Endothelial cell of umbilical vein (primary cell): ENCODE measurements around the gene SLC25A2. TPM values are rescaled to one million over a fixed set of nuclear protein-coding genes. Genes with fewer than 3 reads are reported as not detected.

Experiments
- BruUV-seq: library from RNA; stranded (reverse); fragments of 400-500 nt; replicated peaks from 2 replicates; lab custom pipeline; 2021; lab: Mats Ljungman, UMichigan
- CTCF ChIA-PET: fragments of 300-600, 350-600 bp; sonication (Branson Sonifier 250); formaldehyde crosslinking; loops from one replicate; lab custom pipeline; 2021; ENCODE audit warnings: antibody characterized with exemption, inconsistent platforms; lab: Charles Lee
- POLR2A ChIA-PET: fragments of 300-600, 350-600 bp; sonication (Branson Sonifier 250); formaldehyde crosslinking; loops from one replicate; lab custom pipeline; 2021; ENCODE audit warnings: antibody characterized with exemption, inconsistent platforms; lab: Charles Lee
- DNase-seq: peaks from one replicate; pipeline ENCODE4 v3.0.0-alpha.2; 2011; ENCODE audit warnings: low read depth, low spot score
- FAIRE-seq: peaks from 2 replicates; lab custom pipeline; 2011; peaks lifted over from hg19 to GRCh38; lab: Jason Lieb, UNC
- H2AFZ ChIP-seq: 2 replicates; pipeline ENCODE4 v1.6.0; 2012; ENCODE audit warnings: low read depth, low read length, control low read depth, inconsistent platforms
- H3K27ac ChIP-seq: 2 replicates; pipeline ENCODE4 v1.5.1; 2011; ENCODE audit warnings: low read depth, mild to moderate bottlenecking, control low read depth, low read length, moderate library complexity; ENCODE audit not compliant: insufficient read depth
- H3K27me3 ChIP-seq, 2 experiments: 2 replicates each; pipeline versions ENCODE4 v1.6.0 to v1.6.1; 2011; ENCODE audit warnings: low read length in 2 of 2, mixed read lengths in 1 of 2; ENCODE audit not compliant: control insufficient read depth in 2 of 2, insufficient read depth in 2 of 2
- H3K36me3 ChIP-seq, 2 experiments: 2 replicates in 1 of 2; 3 replicates in 1 of 2; pipeline ENCODE4 v1.5.1; 2011; ENCODE audit warnings: low read length in 2 of 2, mild to moderate bottlenecking in 1 of 2, moderate library complexity in 1 of 2; ENCODE audit not compliant: control insufficient read depth in 2 of 2, insufficient read depth in 2 of 2; ENCODE audit errors: extremely low read depth in 1 of 2
- H3K4me1 ChIP-seq: 3 replicates; pipeline ENCODE4 v1.5.1; 2011; ENCODE audit warnings: mild to moderate bottlenecking, low read length; ENCODE audit not compliant: control insufficient read depth, insufficient read depth; ENCODE audit errors: extremely low read depth
- H3K4me2 ChIP-seq: 2 replicates; pipeline ENCODE4 v1.6.1; 2011; ENCODE audit warnings: low read length, control low read depth, mixed read lengths; ENCODE audit not compliant: insufficient read depth
- H3K4me3 ChIP-seq, 3 experiments: fragments of 200-600 bp in 1 of 3; sonication (generic), shearing (Covaris generic) in 1 of 3; replicated peaks in 1 of 3; 2 replicates each; pipeline ENCODE4 v1.5.1; 2011 to 2016; ENCODE audit warnings: control low read depth in 3 of 3, low read length in 3 of 3, mild to moderate bottlenecking in 2 of 3, inconsistent platforms in 1 of 3, low read depth in 1 of 3, moderate library complexity in 1 of 3; ENCODE audit not compliant: insufficient read depth in 1 of 3
- H3K79me2 ChIP-seq: 2 replicates; pipeline ENCODE4 v1.6.0; 2012; ENCODE audit warnings: low read length, inconsistent platforms; ENCODE audit not compliant: control insufficient read depth, insufficient read depth
- H3K9ac ChIP-seq: replicated peaks from 2 replicates; pipeline ENCODE3; 2011; ENCODE audit warnings: low read length, control low read depth; ENCODE audit not compliant: insufficient read depth; ENCODE audit errors: extremely low read depth
- H3K9me1 ChIP-seq: replicated peaks from 3 replicates; pipeline ENCODE4 v1.6.0; 2011; ENCODE audit warnings: mild to moderate bottlenecking, low read length; ENCODE audit not compliant: control insufficient read depth, insufficient read depth; ENCODE audit errors: extremely low read depth
- H3K9me3 ChIP-seq: replicated peaks from 2 replicates; pipeline ENCODE4 v1.5.1; 2012; ENCODE audit warnings: low read length, inconsistent platforms; ENCODE audit not compliant: control insufficient read depth, insufficient read depth
- H4K20me1 ChIP-seq: replicated peaks from 2 replicates; pipeline ENCODE3; 2011; ENCODE audit warnings: mild to moderate bottlenecking, low read length; ENCODE audit not compliant: control insufficient read depth, insufficient read depth; ENCODE audit errors: extremely low read depth
- EZH2 ChIP-seq: IDR thresholded peaks from 2 replicates; pipeline ENCODE4 v1.6.1; 2012; ENCODE audit warnings: borderline replicate concordance, low read depth, mild to moderate bottlenecking, moderate library complexity, low read length, inconsistent platforms; ENCODE audit not compliant: severe bottlenecking
- FOS ChIP-seq: IDR thresholded peaks from 2 replicates; pipeline ENCODE4 v1.6.1; 2011; ENCODE audit warnings: mild to moderate bottlenecking, low read length, moderate library complexity, borderline replicate concordance; ENCODE audit not compliant: insufficient read depth
- GATA2 ChIP-seq: IDR thresholded peaks from 2 replicates; pipeline ENCODE4 v1.7.0; 2011; ENCODE audit warnings: low read depth, mild to moderate bottlenecking, moderate library complexity, mixed read lengths, low read length; ENCODE audit not compliant: insufficient read length, insufficient read depth
- JUN ChIP-seq: IDR thresholded peaks from 2 replicates; pipeline ENCODE4 v1.6.1; 2011; ENCODE audit warnings: borderline replicate concordance, low read depth; ENCODE audit not compliant: insufficient read length, insufficient read depth
- MYC ChIP-seq: IDR thresholded peaks from one replicate; pipeline ENCODE4 v1.6.1; 2011; ENCODE audit warnings: mild to moderate bottlenecking, low read depth, low read length
- POLR2A ChIP-seq: IDR thresholded peaks from 2 replicates; pipeline ENCODE4 v1.6.1; 2012; ENCODE audit warnings: low read depth, mild to moderate bottlenecking, control low read depth, low read length
- POLR2AphosphoS5 ChIP-seq: IDR thresholded peaks from 2 replicates; pipeline ENCODE4 v1.6.1; 2012; ENCODE audit warnings: low read depth, mild to moderate bottlenecking, control low read depth, low read length, moderate library complexity; ENCODE audit not compliant: insufficient read depth
- dilution Hi-C: fragments of 300-500 bp; cut with MboI; formaldehyde crosslinking; loops from one replicate; pipeline ENCODE4 v1.15.0; 2019; ENCODE audit warnings: low sequenced_read_pairs; ENCODE audit not compliant: extremely low pct_ligation_motif_present
- intact Hi-C: fragments of 100-400 bp; cut with micrococcal nuclease; formaldehyde crosslinking; loops from one replicate; pipeline ENCODE4 v1.10.0; 2022
- polyA plus RNA-seq, 4 experiments: library from polyadenylated mRNA; depleted of rRNA in 3 of 4; stranded (reverse) in 3 of 4; unstranded in 1 of 4; fragments of >200 nt; gene quantifications; 2 replicates each; pipeline versions ENCODE4 v1.2.1 to v1.2.3, GENCODE V29; 2011 to 2012; ENCODE audit warnings: missing spikeins in 1 of 4
- total RNA-seq: library from RNA; stranded (reverse); gene quantifications from 2 replicates; pipeline ENCODE4 v1.2.3, GENCODE V29; 2021
- TF ChIP-seq, protein P1 (sequence below): IDR thresholded peaks from 2 replicates; pipeline ENCODE4 v1.6.1; 2011; ENCODE audit not compliant: insufficient read depth, insufficient read length
- TF ChIP-seq, protein P2 (sequence below), 2 donors: IDR thresholded peaks; 1 replicate in 1 of 2; 2 replicates in 1 of 2; pipeline ENCODE4 v1.5.1; 2011; ENCODE audit warnings: low read length in 2 of 2, mild to moderate bottlenecking in 2 of 2, moderate library complexity in 2 of 2, control low read depth in 1 of 2, inconsistent platforms in 1 of 2, low read depth in 1 of 2; ENCODE audit not compliant: insufficient read depth in 1 of 2; ENCODE audit errors: extremely low read depth in 1 of 2

The SLC25A2 gene
- total and polyA plus RNA-seq, 2 donors (not counting 3 experiments of a cell fraction or from before 2014, with no cell fraction given), result 0.46 TPM; not detected in 1

DNA sequence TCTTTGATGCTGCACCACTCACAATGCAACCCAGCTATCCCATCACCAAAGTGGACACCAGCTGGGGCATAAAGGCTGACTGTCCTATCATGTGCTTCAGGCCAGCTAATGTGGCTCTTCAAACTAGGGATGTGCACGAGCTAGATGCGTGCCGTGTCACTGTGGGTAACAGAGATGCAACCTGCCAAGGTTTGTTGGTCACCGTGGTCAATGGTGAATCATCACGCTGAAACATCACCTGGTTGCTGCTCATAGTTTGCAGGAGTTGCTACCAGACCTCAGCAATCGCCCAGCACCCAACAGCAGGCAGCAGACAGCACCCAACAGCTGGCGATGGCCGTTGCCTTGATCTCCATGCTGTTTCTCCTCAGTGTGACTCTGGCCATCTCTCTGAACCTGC is 24.4 kb upstream of the SLC25A2 start:
- intact Hi-C loops (no loop called here), dilution Hi-C loops (no loop called here)
- Histone ChIP-seq H3K9me3 (no peaks in the 10 kb centered on the region), H3K27me3 (peaks cover 20 to 44% of the 10 kb centered on the region in 2 experiments), H3K4me1 (no peaks in the 10 kb centered on the region), H3K9me1 (no peaks in the 10 kb centered on the region), H4K20me1 (no peaks in the 10 kb centered on the region), H3K36me3 (no peaks in the 10 kb centered on the region), H3K79me2 (no peaks in the 10 kb centered on the region), H3K4me2 (no peak overlapping the region), H2AFZ (no peak overlapping the region), H3K9ac (no peak overlapping the region), H3K4me3 (no peak overlapping the region), H3K27ac (no peak overlapping the region)
- POLR2A ChIA-PET, result no interaction called here
- CTCF ChIA-PET, result interaction anchor here (1.0 to 3.4 kb wide), 8 partner anchors 9 to 239 kb away, joined by 3 to 33 read pairs (median 5); partner anchors contain the start of genes PCDHGA2, PCDHGA3 and PCDHGB3
- FAIRE-seq (no peak), DNase-seq (no peak)
- BruUV-seq, result no TSS peak
- TF ChIP-seq FOS, result no peak
- TF ChIP-seq POLR2AphosphoS5, result no peak
- no peak for TF ChIP-seq MYC
- no peak for TF ChIP-seq POLR2A
- TF ChIP-seq, protein P1, sequence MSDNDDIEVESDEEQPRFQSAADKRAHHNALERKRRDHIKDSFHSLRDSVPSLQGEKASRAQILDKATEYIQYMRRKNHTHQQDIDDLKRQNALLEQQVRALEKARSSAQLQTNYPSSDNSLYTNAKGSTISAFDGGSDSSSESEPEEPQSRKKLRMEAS, result no peak
- no peak for TF ChIP-seq JUN
- no peak for TF ChIP-seq EZH2
- TF ChIP-seq GATA2, result no peak
- TF ChIP-seq, protein P2, sequence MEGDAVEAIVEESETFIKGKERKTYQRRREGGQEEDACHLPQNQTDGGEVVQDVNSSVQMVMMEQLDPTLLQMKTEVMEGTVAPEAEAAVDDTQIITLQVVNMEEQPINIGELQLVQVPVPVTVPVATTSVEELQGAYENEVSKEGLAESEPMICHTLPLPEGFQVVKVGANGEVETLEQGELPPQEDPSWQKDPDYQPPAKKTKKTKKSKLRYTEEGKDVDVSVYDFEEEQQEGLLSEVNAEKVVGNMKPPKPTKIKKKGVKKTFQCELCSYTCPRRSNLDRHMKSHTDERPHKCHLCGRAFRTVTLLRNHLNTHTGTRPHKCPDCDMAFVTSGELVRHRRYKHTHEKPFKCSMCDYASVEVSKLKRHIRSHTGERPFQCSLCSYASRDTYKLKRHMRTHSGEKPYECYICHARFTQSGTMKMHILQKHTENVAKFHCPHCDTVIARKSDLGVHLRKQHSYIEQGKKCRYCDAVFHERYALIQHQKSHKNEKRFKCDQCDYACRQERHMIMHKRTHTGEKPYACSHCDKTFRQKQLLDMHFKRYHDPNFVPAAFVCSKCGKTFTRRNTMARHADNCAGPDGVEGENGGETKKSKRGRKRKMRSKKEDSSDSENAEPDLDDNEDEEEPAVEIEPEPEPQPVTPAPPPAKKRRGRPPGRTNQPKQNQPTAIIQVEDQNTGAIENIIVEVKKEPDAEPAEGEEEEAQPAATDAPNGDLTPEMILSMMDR (IDR thresholded peaks at IDR 0.05; ENCODE audit: extremely low read depth in 1 of 2, insufficient read depth in 1 of 2, low read depth in 1 of 2, low read length in 2 of 2), result no peak
